Dermis blood vessel endothelial cell (primary cell): Measurements from ENCODE around the gene MYF5. TPM values are rescaled to one million over a fixed set of nuclear protein-coding genes. Genes with fewer than 3 reads are reported as not detected.
"Not testable (repeated sequence)": the region's sequence is repeated elsewhere in the genome, so short reads cannot be mapped to it uniquely, and the experiment has no call there.

Source experiments
- DNase-seq: peaks from one replicate; pipeline ENCODE4 v3.0.0; 2010
- total RNA-seq: library from RNA; depleted of rRNA; stranded (reverse); fragments of >200 nt; gene quantifications from 2 replicates; pipeline ENCODE4 v1.2.3, GENCODE V29; 2014

MYF5 gene
- total RNA-seq, result not detected in 2 replicates

DNA sequence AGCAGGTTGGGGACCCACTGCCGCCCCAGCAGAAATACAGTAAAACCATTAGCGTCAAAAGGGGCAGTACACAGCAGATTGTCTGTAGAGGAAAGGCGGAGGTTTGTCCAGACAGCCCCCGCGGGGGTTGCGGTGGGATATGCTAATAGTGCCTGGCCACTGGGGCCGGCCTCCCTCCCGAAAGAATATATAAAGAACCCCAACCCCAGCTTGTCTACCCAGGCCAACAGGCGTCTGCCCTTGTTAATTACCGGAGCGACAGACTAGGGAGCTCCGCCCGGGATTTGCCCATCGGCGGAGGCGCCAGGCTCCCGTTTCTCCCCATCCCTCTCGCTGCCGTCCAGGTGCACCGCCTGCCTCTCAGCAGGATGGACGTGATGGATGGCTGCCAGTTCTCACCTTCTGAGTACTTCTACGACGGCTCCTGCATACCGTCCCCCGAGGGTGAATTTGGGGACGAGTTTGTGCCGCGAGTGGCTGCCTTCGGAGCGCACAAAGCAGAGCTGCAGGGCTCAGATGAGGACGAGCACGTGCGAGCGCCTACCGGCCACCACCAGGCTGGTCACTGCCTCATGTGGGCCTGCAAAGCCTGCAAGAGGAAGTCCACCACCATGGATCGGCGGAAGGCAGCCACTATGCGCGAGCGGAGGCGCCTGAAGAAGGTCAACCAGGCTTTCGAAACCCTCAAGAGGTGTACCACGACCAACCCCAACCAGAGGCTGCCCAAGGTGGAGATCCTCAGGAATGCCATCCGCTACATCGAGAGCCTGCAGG is at the start of gene MYF5:
Gene MYF5, plus strand, starts transcription at position 217 of the 774 bp plus-strand sequence. Its CDS starts 152 bp downstream, at position 369.
- no peak for DNase-seq

DNA sequence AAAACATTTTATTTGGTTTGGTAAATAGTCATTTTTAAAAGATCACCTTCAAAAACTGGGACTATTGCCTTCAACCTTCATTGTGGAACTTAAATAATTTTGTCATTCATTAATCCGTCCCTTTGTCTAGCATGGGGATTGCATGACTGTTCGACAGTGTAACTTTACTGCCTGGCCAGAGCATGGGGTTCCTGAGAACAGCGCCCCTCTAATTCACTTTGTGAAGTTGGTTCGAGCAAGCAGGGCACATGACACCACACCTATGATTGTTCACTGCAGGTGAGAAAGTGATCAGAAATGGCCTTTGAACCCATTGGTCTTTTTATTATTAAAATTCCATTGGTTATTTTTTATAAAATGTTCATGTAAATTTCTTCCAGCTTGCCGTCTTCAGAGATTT is 46.5 kb upstream of the MYF5 start:
- no peak for DNase-seq

DNA sequence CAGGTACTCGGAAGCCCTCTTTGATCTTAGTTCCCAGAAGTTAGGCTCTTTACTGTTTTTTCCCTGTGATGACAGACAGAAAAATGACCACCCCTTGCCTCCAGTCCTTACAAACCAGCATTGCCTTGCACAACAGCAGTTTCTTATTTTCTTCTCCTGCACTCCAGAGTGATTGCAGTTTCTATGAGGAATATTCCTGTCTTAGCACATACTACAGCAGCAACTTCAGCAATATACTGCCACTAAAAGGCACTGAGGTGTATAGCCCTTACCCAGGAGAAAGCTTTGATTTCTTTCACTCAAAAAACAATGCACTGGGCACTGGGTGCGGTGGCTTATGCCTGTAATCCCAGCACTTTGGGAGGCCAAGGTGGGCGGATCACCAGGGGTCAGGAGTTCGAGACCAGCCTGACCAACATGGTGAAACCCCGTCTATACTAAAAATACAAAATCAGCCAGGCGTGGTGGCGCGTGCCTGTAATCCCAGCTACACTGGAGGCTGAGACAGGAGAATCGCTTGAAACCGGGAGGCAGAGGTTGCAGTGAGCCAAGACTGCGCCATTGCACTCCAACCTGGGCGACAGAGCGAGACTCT is 40.6 kb upstream of the MYF5 start:
- not testable (repeated sequence) for DNase-seq

DNA sequence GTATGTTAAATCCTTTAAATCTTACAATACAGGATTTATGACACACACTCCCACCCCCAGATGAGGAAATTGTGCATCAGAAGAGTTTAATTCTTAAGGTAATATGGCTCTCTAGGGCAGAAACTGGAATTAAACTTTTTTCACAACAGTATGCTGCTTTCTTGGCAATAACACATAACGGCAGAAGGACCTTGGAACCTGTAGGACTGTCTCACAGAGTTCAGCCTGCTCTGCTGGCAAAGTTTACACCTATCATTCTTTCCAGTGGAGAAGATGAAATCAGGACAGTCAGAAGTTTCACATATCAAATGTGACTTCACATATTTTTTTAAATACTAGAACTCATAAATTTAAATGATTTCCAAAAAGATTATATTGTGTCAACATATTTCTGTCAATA is 39.9 kb upstream of the MYF5 start:
- DNase-seq, result no peak

DNA sequence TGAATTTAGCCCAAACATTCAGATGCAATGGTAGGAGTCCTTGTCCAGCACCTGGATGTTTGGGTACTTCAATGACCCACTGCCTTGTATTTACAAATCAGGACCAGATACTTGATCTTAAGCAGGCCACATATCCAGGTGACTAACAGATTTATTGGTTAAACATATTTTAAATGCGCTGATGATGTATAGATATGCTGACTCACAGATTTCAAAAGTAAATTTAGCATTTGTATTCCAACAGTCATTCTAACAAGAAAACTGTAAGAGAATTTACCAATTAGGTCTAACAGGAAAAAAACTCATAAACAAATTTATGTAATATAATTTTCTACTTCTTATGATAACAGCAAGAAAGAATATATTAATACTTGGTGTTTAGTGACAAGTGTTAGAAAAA is 38.7 kb upstream of the MYF5 start:
- DNase-seq, result no peak

DNA sequence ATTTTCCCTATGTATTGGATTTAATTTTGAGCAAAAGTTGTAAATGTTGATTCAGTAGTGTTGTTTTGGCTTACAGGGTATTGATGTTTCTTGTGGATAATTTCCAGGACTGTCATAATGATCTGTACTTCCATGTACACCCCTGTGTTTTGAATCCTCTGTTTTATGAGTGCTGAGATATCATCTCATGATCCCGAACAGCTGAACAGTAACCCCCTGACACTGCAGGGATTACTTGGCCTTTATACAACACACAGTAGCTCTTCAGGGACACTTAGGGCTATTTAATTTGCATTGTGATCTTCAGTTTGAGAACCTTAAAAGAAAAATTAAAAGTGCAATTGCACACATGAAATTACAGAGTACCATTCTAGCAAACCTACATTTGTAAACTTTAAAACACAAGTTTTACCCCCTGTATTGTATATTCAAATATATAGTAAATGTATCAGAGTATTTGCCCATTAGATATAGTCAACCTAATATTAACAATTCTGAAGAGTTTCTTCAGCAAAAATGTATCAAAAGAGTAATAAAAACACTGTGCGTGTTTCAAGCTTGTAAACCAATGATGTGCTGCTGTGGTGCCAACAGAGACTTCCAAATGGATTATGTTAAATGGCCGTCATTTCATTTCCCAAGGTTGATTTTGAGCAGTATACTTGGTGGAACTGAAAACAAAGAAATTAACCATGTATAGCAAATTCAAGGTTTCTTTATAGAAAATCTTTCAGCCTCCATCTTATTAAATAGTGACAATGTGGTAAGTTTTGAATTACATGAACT is 37.2 kb upstream of the MYF5 start:
- DNase-seq, result no peak

DNA sequence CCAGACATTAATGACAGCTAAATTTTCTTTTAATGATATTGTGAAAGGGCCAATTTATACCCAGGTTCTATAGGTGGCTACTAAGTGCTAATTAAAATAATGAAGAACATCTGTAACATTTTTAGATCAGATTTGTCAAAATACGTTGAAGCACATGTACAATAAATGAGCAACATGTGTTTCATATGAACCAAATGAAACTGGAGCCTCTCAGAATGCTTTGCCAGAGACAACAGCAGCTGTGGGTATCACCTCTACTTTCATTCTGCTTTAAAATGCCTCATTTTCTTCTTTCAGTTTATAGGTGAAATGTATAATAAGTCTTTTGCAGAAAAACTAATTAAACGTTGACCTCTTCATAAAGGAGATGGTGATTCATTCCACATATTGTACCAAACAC is 35.4 kb upstream of the MYF5 start:
- DNase-seq, result no peak

DNA sequence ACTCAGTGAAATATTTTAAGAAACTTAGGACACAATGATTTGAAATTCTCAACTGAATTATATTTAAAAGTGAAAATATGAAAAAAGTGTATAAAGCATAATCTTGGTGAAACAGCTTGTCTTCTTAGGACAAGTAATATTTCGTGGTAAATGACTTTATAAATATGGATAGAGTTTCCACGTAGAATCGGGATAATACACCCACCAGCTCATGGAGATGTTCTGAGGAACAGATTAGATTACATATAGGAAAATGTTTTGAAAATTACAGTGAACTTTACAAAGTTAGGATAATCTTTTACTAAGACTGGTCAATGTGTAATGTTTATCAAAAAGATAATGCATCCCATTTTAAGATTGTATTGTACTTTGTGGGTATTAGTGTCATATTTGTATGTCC is 34.9 kb upstream of the MYF5 start:
- no peak for DNase-seq

DNA sequence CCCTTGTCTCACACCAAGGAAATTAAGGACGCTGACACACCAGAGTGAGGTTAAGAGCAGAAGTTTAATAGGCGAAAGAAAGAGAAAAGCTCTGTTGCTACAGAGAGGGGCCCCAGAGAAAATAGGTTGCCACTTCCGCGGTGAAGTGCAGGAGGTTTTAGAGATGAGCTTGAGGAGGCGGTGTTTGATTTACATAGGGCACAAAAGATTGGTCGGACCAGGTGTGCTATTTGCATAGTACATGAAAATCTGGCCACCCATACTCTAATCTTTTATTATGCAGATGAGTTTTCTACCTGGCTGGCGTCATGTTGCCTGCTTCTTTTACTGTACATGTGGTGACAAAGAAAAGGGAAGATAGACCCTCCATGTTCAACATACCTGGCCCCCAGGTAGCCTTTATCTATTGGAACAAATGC is 32.6 kb upstream of the MYF5 start:
- no peak for DNase-seq

DNA sequence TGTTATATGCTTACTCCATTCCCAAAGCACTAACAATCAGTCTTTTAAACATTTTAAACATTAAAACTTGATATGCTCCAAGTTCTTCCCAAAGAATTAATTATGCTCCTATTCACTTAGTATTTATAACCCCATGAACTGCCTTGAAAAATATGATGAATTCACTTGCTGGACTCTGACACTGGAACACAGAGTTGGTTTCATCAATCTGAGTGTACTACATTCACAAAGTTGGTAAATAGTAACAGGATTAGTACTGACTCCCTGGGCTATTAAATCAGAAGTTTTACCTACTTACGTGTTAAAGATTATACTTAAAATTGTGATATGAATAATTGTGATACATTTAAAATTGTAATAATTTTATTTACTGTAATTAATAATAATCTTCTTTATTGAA is 26.6 kb upstream of the MYF5 start:
- DNase-seq, result no peak

DNA sequence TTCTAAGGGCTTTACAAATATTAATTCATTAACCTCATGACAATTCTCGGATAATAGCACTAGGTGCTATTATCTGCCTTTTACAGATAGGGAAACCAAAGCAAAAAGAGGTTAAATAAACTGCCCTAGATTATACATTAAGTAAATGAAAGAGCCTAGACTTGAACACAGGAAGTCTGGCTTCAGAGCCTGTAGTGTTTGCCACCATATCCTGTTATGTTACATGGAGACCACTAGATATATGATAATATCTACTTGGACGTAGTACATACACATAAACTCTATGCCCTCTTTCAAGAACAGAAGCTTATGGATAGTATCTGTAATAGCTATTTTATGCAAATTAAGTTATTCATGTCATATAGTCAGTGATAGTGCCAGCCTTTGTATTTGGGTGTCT is 26.2 kb upstream of the MYF5 start:
- DNase-seq, result no peak

DNA sequence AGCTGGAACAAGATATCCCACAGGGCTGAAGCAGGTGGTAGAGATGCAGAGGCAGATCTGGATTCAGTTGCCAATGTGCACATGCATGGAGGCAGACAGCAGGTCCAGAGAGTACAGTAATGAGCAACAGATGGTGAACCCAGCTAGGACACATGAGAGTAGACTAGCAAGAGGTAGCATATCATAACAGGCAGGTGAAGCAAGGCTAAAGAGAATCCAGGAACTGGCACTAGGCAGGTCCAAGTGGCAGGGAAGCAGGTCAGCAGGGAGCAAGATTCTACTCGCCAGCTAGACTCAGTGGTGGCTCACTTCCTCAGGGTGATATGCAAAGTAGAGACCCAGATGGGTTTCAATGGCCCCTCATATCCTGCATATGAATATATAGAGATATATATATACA is 24.6 kb upstream of the MYF5 start:
- no peak for DNase-seq

DNA sequence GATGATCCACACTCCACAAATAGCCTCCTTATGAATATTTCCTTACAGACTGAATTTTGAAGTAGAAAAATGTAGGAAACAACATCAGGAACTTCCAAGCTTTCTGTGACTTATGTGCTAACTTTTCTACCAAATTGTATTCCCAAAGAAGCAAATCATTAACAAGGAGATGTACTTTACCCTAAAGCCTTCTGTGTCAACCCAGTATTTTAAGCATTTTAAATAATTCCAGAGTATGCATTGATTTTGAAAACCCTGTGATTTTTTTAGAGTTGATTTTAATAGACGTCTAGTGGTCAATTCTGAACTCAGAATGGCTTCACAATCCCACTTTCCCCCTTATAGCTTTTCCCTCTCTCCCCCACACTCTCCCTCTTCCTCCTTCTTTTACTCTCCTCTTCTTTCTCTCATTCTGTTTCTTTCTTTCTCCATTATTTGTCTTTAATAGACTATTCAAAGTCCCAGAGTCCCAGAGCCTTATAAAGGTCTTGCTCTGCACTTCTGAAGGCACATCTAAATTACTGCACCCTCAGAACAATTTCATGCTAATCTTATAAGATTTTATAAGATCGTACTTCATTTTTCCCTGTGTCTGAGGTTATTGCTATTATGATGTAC is 19.3 kb upstream of the MYF5 start:
- no peak for DNase-seq

DNA sequence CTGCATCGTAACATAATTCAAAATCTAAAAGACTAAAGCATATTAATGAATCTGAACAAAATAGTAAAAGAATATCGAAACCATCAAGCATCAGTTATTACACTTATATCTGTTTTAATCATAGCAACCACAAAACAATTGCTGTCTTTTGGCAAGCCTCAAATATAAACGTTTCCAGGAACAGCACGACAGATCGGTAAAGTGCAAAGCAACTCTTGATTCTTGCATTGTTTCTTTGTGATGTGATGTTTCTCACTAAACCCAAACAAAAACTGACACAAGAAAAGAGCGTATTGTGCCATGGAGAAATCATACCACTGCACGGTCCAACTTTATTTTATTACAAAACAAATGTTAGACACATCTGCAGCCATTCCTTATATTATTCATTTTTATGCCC is 18.5 kb upstream of the MYF5 start:
- DNase-seq, result no peak

DNA sequence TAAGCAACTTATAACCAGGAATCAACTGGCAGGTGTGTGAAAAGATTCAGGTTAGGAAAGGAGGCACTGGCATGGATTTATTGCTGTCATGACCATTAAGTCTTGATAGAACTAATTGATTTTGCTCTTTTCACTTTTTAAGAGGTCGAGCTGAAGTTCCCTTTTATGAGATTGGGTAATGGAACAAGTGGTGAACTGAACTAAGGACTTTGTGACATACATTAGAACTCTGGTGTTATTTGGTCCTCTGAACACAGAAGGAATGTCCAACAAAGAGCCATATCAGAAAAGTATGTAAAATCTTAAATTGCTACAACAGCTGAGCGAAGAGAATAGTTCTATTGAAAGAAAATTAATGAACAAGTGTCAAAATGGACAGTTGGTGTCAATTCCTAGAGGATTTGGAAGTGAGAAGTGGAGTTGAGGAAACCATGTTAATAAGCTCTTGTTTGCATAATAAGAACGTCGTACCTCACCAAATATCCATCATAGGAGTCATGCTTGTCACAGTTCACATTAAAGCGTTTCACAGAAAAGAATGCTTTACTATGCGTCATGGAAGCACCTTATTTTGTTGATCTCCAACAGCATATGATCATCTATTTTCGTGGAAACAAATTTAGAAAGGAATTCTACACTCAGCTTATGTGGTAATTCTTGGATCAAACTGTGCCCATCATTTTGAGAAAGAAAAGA is 17.7 kb upstream of the MYF5 start:
- no peak for DNase-seq

DNA sequence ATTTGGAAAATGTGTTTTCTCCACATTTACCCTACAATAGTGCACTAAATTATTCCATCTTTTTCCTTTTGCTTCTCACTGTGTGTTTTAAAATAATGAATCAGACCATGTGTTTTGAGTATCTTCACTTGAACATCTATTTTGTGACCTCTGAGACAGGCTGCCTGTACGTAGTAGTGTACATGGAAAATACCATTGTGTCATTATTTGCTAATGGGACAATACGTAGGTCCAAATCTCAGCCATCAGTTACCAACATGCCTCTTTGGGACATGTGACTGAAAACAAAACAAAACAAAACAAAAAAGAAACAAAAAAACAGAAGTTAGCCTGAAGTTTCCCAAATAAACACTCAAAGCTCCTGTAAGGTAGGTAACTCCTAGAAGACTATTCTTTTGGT is 16.4 kb upstream of the MYF5 start:
- no peak for DNase-seq

DNA sequence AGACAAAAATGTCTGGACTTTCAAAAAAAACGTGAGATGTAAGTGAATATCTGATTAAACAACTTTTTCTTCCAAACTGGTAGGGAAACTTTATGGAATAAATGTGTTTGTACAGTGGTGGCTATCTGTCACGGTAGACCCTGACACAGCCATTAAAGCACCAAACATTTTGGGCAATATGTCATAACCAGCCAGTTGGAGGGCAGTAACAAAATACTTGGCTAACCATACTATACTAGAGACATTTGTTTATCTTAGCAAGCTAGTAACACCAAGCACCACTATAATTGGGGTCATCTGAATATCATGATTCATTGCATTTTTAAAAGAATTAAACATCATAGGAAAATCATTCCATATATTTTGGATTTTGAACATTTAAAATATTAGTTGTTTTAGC is 15.3 kb upstream of the MYF5 start:
- no peak for DNase-seq

DNA sequence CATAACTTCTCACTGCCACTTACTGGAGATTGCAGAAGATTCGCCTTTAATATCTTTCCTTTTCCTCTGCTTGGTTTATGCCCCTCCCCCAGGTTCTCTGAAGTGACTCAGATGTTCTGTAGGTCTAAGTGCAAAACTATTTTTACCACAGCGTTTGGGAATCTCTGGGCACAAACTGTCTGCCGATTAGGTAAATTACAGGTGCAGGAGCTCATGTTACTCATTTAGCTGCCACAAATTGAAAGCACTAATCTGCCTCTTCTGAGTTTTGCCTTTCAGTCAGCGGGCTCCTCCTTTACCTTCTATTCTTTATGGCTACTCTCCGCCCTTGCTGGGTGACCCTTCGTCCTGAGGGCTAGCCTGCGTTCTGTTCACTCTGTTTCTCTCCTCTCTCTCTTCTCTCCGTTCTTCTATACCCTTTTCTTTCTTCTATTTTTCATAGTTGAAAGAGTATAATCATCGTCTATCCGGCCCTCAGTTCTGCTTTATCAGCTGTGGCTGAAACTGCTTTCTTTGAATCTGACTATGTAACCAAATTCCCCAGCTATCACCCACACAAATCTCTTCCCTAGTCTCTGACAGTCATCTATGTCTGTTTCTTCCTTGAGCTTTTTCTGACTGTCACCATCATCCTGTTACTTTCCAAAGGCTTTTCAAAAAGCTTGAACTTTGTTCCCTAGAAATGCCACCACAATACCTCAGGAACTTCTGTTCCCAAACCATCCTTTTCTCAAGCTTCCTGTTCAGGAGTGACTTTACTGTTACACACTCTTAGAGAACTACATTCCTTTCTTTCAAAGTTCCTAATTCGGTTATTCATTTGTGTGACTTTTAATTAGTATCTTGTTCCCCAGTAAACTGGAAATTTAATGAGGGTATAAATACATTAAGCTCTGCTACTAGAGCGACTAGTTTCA is 13.6 kb upstream of the MYF5 start:
- DNase-seq, result no peak

DNA sequence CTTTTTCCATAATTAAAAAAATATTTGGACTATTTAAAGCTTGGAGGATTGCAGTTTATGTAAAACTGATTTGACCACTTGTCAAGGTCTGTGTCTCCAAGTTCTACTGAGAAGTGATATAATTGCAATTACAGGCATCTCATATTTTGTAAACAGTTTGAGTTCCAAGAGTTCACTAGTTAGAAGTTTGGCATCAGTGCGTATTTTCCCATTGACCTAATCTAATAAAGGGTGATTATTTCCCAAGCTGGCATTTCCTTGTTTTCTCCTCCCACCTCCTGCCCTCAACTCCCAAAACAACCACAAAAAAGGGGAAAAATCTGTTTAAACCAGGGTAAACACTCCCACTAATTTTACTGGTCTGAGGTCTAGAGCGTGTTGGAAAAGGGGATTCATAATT is 12.3 kb upstream of the MYF5 start:
- no peak for DNase-seq

DNA sequence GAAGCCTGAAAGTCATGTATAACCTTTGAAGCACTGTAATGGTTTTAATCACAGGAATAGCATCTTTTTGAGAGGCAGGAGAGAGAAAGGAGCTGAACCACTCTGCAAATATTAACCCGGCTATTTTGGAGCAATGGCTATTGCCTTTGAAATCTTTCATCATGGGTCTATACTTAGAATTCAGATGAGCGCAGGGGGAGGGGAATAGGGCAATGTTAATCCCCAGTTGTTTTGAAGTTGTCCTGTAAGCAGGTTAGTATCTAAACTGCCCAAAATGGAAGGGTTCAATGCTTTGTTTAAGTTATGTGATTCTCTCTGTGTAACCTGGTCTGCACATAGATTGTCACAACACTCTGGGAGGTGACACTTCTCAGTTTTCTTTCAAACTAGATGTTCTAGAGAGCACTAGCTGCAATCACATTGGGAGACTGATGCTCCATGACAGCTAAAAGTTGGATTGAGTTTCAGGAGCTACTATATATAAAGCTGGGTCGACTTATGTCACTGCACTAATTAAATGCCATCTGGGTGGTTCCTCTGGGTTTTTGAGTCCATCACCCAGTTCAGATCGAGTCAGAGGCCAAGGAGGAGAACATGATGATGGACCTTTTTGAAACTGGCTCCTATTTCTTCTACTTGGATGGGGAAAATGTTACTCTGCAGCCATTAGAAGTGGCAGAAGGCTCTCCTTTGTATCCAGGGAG is 9.4 kb upstream of the MYF5 start, which contains the start of gene MYF6:
Gene MYF6, plus strand, starts transcription at position 509 of the 704 bp plus-strand sequence. Its CDS starts 86 bp downstream, at position 595.
- no peak for DNase-seq

DNA sequence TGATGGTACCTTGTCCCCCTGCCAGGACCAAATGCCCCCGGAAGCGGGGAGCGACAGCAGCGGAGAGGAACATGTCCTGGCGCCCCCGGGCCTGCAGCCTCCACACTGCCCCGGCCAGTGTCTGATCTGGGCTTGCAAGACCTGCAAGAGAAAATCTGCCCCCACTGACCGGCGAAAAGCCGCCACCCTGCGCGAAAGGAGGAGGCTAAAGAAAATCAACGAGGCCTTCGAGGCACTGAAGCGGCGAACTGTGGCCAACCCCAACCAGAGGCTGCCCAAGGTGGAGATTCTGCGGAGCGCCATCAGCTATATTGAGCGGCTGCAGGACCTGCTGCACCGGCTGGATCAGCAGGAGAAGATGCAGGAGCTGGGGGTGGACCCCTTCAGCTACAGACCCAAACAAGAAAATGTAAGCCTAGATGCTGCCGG is 8.9 kb upstream of the MYF5 start:
- DNase-seq, result no peak
